Activated naive CD8-positive, alpha-beta T cell treated with anti-CD3 and anti-CD28 coated beads for 36 hours (primary cell): ENCODE measurements around the gene LRP1B. TPM values are rescaled to one million over a fixed set of nuclear protein-coding genes. Genes with fewer than 3 reads are reported as not detected.

Experiments
- DNase-seq: peaks from one replicate; pipeline ENCODE4 v3.0.0; 2021
- H3K27ac Mint-ChIP-seq: one replicate; pipeline ENCODE4 v1.8.0; 2022; ENCODE audit warnings: mild to moderate bottlenecking, moderate library complexity, mixed read lengths
- H3K27me3 Mint-ChIP-seq: one replicate; pipeline ENCODE4 v1.8.0; 2022; ENCODE audit warnings: mild to moderate bottlenecking, mixed read lengths
- H3K36me3 Mint-ChIP-seq: one replicate; pipeline ENCODE4 v1.8.0; 2021; ENCODE audit warnings: mild to moderate bottlenecking, mixed read lengths
- H3K4me1 Mint-ChIP-seq: one replicate; pipeline ENCODE4 v1.8.0; 2021; ENCODE audit warnings: mixed read lengths
- H3K4me3 Mint-ChIP-seq: one replicate; pipeline ENCODE4 v1.8.0; 2022; ENCODE audit warnings: mild to moderate bottlenecking, moderate library complexity, mixed read lengths
- H3K9me3 Mint-ChIP-seq: one replicate; pipeline ENCODE4 v1.8.0; 2022; ENCODE audit warnings: mixed read lengths
- total RNA-seq, 2 experiments: library from RNA; stranded (reverse); gene quantifications; one replicate each; pipeline ENCODE4 v1.2.3, GENCODE V29; 2021

The LRP1B gene
- total RNA-seq, 2 experiments from 2014 or later, result not detected

DNA sequence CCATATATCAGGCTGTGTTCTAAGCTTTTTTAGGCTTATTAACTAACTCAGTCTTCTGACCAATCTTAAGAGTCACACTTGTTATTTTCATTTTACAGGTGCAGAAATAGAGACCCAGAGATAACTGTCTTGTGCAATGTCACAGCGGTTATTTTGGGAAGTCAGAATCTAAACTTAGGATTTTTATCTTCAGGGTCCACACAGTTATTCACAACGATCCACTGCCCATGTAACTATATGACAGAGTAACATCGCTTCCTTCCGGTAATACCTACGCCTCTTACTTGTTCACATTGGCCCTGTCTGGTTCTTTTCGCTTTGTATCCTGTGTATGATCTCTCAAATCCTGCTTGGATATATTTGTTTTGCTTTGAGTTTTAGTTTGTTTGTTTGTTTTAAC lies 631.7 kb downstream of the LRP1B start:
- Mint-ChIP-seq H3K4me1 (no peaks in the 10 kb centered on the region), H3K36me3 (no peaks in the 10 kb centered on the region), H3K27ac (no peak overlapping the region), H3K27me3 (no peaks in the 10 kb centered on the region), H3K9me3 (no peaks in the 10 kb centered on the region), H3K4me3 (no peak overlapping the region)
- no peak for DNase-seq

DNA sequence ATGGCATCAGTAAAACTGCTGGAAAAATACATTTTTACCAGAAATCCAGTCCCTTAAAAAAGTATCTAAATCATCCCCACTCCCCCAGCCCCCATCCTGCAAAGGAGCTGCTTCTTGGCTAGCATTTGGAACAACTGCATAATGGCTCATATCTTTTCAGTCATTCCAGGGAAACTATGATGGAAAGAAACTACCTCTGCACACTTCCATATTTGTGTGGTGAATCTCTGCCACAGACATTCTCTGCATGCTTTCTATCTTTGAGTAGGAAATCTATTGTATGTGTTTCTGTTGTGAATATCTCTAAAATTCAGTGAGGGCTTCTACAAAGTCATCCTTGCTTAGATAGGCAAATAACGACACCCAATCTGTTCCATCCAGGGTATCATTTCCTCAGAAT lies 632.3 kb downstream of the LRP1B start:
- no peaks in the 10 kb centered on the region for H3K9me3 Mint-ChIP-seq
- no peaks in the 10 kb centered on the region for H3K36me3 Mint-ChIP-seq
- H3K4me3 Mint-ChIP-seq, result no peak overlapping the region
- H3K27ac Mint-ChIP-seq, result no peak overlapping the region
- H3K27me3 Mint-ChIP-seq, result no peaks in the 10 kb centered on the region
- DNase-seq, result no peak
- H3K4me1 Mint-ChIP-seq, result no peaks in the 10 kb centered on the region

DNA sequence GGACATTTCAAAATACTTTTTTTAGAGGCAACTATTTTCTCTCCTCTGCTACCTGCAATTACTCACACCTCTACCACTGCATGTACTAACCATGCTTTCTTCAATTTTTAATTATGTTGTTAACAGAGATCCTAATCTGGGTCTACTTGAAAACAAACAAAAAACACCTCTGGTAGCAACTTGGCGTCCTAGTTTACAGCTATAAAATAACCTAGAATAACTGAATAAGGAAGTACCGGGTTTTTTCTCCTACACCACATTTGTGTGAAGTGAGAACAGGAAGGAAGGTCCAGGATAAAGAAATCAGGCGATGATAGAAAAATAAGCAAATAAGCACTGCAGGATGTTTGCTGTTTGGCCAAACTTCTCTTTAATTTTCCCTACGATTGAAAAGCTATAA lies 633.5 kb downstream of the LRP1B start:
- H3K27ac Mint-ChIP-seq, result no peak overlapping the region
- H3K9me3 Mint-ChIP-seq, result no peaks in the 10 kb centered on the region
- no peak for DNase-seq
- H3K36me3 Mint-ChIP-seq, result no peaks in the 10 kb centered on the region
- no peaks in the 10 kb centered on the region for H3K27me3 Mint-ChIP-seq
- H3K4me1 Mint-ChIP-seq, result no peaks in the 10 kb centered on the region
- H3K4me3 Mint-ChIP-seq, result no peak overlapping the region

DNA sequence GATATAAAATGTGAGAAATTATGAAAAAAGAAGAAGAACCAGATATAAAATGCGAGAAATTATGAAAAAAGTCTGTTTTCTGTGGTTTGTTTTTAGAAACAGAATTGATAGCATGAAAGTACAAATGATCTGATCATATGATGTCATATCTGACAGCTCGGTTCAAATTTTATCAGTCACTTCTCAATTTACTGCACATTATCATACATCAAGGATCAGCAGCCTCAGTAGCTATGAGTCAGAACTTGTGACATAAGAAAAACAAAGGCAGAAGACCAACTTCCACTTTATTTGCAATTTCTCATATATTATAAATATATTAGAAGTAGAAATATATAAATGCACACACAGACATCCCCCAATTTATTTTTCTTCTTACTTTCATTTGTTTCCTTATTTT lies 634.0 kb downstream of the LRP1B start:
- H3K36me3 Mint-ChIP-seq, result no peaks in the 10 kb centered on the region
- H3K4me1 Mint-ChIP-seq, result no peaks in the 10 kb centered on the region
- H3K4me3 Mint-ChIP-seq, result no peak overlapping the region

DNA sequence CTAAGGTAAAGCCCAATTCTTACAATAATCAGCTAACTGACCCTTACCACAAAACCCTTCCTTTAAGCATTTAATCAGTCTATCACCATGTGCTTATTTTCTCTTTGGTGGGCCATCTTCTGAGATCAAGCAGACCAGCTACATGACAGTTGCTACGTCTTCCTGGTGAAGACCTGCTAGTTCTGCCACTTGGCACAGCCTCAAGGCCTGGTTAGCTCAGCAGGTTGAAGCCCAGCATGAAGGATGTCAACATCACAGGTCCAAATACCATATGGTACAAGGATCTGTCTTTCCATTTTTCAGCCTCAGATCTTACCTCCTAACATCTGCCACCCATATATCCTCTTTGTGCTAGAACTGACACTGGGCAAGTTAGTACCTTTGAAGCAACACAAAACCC lies 636.9 kb downstream of the LRP1B start:
- H3K27me3 Mint-ChIP-seq, result no peaks in the 10 kb centered on the region
- no peak overlapping the region for H3K4me3 Mint-ChIP-seq
- no peaks in the 10 kb centered on the region for H3K9me3 Mint-ChIP-seq
- no peak overlapping the region for H3K27ac Mint-ChIP-seq
- H3K36me3 Mint-ChIP-seq, result no peaks in the 10 kb centered on the region
- no peaks in the 10 kb centered on the region for H3K4me1 Mint-ChIP-seq
- DNase-seq, result no peak

More for the DNA sequence above, 634.0 kb downstream of the LRP1B start:
- Mint-ChIP-seq H3K27ac (no peak overlapping the region), H3K9me3 (no peaks in the 10 kb centered on the region), H3K27me3 (no peaks in the 10 kb centered on the region)
- no peak for DNase-seq

DNA sequence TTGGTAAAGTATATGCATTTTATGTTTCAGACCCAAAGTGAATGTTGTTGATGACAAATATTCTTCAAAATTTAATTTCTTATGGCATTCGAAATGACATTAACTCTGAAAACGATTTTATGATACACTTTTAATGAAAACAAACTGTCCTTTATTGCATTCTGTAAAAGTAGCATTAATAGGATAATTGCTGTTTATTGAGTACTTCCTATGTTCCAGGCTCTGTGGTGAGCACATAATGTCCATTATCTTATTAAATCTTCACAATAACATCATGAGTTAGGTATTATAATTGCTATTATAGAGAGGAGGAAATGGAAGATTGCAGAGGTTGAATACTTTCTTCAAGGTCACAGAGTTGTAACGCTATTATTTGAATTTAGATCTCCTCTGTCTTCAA lies 638.0 kb downstream of the LRP1B start:
- Mint-ChIP-seq H3K27ac (no peak overlapping the region), H3K36me3 (no peaks in the 10 kb centered on the region), H3K4me1 (no peaks in the 10 kb centered on the region), H3K27me3 (no peaks in the 10 kb centered on the region), H3K4me3 (no peak overlapping the region), H3K9me3 (no peaks in the 10 kb centered on the region)
- DNase-seq, result no peak

DNA sequence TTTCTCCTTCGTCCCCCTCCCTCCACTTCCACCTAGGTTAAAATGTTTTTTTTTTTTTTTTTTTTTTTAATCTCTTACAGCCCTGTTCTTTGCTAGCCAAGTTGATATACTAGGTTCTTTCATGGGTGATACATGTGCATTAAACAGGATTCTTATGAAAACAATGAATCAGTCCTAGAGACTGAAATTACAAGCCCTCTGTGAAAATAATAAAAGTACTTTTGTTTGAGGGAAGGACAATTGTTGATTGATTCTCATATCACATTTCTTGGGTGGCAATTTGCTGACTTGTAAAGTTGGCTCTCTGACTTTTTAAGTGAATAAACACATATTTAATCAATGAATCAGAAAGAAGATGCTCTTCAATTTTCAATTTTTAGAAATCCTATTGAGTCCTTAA lies 639.9 kb downstream of the LRP1B start:
- Mint-ChIP-seq H3K4me1 (no peaks in the 10 kb centered on the region), H3K27ac (no peak overlapping the region), H3K27me3 (no peaks in the 10 kb centered on the region), H3K4me3 (no peak overlapping the region), H3K9me3 (no peaks in the 10 kb centered on the region), H3K36me3 (no peaks in the 10 kb centered on the region)
- no peak for DNase-seq

DNA sequence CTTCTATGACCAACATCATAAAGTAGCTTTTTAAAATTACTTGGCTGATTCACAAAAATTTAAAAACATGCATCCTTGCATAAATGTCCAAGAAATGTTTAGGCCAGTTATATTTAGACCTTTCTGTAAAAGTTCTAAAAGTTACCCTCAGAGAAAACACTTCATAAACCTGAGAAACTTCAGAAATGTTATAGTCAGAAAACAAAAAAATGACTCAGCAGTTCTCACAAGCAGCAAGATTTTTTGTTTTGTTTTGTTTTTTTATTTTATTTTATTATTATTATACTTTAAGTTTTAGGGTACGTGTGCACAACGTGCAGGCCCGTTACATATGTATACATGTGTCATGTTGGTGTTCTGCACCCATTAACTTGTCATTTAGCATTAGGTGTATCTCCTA lies 648.1 kb downstream of the LRP1B start:
- Mint-ChIP-seq H3K4me3 (no peak overlapping the region), H3K36me3 (no peaks in the 10 kb centered on the region), H3K27me3 (no peaks in the 10 kb centered on the region), H3K4me1 (no peaks in the 10 kb centered on the region), H3K9me3 (peaks cover 2% of the 10 kb centered on the region), H3K27ac (no peak overlapping the region)
- no peak for DNase-seq

DNA sequence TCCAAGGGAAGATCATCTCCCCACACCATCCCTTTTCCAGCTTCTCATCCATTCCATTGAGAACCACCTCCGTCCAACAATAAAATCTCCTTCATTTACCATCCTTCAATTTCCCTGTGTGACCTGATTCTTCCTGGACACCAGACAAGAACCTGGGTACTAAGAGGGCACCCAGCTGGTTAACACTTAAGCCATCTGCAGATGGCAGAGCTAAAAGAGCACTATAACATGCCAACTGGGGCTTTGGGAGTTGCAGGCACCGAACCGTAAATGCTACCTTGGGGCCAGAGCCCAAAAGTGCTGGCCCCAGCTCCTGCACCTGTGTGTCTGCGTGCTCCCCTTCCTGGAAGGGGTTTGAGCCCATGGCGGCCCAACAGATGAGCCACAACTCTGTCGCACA lies 655.0 kb downstream of the LRP1B start:
- Mint-ChIP-seq H3K4me1 (no peaks in the 10 kb centered on the region), H3K36me3 (no peaks in the 10 kb centered on the region), H3K27me3 (no peaks in the 10 kb centered on the region), H3K4me3 (no peak overlapping the region), H3K9me3 (peaks cover 1% of the 10 kb centered on the region), H3K27ac (no peak overlapping the region)
- DNase-seq, result no peak

DNA sequence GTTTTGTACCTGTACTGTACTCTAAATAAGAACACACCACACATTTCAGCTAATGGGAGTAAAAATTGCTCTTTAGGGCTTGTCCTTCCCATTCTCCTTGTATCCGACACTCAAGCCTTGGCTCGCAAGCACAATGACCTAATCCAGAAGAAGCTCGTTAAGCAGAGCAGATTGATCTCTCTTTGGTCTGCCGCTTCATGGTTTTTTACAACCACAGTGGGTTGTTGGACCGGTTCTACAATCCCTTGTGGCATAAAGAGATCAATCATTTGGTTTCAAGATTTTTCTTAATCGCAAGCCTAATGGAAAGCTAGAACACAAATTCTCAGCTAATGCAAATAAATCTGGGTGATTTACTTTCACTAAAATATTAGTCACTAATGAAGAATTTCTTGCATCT lies 662.1 kb downstream of the LRP1B start:
- no peak for DNase-seq
- H3K4me3 Mint-ChIP-seq, result no peak overlapping the region
- H3K36me3 Mint-ChIP-seq, result no peaks in the 10 kb centered on the region
- H3K27me3 Mint-ChIP-seq, result no peaks in the 10 kb centered on the region
- H3K4me1 Mint-ChIP-seq, result no peaks in the 10 kb centered on the region
- peaks cover 3% of the 10 kb centered on the region for H3K9me3 Mint-ChIP-seq
- no peak overlapping the region for H3K27ac Mint-ChIP-seq

DNA sequence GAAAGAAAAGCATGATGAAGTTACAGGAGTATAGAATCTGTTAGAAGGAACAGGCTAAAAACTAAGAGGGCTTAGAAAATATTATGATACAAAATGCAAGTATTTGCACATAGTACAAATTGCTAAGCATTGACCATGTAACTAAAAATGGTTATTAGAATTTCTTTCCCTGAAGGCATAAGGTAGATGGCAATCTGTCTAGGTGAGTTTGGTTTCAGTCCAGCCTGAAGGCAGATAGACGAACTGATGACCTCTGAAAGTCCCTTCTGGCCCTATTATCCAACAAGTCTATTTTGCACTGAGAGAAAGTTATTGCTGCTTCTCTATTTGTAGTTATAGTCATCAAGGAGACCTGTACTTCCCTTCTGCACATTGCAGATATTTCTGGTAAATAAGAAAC lies 663.5 kb downstream of the LRP1B start:
- Mint-ChIP-seq H3K27ac (no peak overlapping the region), H3K36me3 (no peaks in the 10 kb centered on the region), H3K4me1 (no peaks in the 10 kb centered on the region), H3K9me3 (peaks cover 3% of the 10 kb centered on the region), H3K27me3 (no peaks in the 10 kb centered on the region), H3K4me3 (no peak overlapping the region)
- DNase-seq, result no peak

DNA sequence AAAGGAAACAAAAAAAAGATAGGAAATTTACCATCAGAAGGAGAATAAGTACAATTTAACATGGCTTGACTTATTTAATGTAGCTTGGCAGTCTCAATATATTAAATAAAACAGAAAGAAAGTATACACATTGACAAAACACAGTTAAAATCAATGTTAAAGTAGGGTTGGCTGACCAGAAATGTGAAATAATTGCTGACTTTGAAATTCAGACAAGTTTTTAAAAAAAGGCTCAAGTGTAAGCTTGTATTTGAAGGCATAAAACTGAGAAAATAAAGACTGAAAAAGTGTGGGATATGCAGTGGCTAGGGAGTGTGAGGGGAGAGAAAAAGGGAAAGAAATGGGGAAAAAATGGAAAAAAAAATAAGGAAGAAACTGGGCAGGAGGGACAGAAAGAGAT lies 665.8 kb downstream of the LRP1B start:
- DNase-seq, result no peak
- H3K4me1 Mint-ChIP-seq, result no peaks in the 10 kb centered on the region
- no peak overlapping the region for H3K27ac Mint-ChIP-seq
- H3K9me3 Mint-ChIP-seq, result peaks cover 2% of the 10 kb centered on the region
- H3K27me3 Mint-ChIP-seq, result no peaks in the 10 kb centered on the region
- H3K4me3 Mint-ChIP-seq, result no peak overlapping the region
- H3K36me3 Mint-ChIP-seq, result no peaks in the 10 kb centered on the region

DNA sequence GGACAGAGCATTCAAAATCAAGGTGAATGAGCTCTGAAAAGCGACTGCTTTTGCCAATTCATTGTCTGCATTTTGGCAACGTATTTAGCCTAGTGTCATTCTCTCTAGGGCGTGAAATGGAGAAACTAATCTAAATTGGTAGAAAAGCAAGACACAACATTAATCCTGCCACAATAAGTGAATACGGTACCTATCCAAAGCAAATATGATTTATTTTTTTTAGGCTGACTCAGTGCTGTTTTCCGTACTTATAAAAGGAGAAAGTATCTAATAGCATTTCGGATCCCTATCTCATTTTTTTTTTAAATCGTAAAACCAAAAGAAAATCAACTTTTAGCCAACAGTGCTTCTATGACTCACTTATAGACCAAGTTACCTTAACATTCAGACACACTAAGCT lies 672.5 kb downstream of the LRP1B start:
- Mint-ChIP-seq H3K27ac (no peak overlapping the region), H3K27me3 (no peaks in the 10 kb centered on the region)
- DNase-seq, result no peak

DNA sequence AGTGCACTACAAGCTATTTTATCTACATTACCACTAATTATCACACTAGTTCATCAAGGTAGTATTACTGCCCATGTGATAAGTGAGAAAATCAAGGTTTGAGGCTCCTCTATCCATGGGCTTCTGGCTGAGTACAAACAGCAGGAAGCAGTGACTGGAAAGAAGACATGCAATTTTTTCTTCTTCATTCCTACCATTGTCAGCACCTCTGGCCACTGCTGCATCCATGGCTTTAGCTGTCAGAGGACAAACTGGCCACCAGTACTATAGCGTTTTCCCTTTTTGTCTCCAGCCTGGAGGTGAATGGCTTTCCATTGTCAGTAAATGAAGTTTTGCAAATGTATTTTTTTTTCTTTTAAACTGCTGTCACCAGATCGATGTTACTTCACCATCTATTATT lies 674.9 kb downstream of the LRP1B start:
- Mint-ChIP-seq H3K36me3 (no peaks in the 10 kb centered on the region), H3K9me3 (no peaks in the 10 kb centered on the region), H3K27me3 (no peaks in the 10 kb centered on the region), H3K4me1 (no peaks in the 10 kb centered on the region), H3K27ac (no peak overlapping the region), H3K4me3 (no peak overlapping the region)
- no peak for DNase-seq

More for the DNA sequence above, 672.5 kb downstream of the LRP1B start:
- Mint-ChIP-seq H3K4me3 (no peak overlapping the region), H3K36me3 (no peaks in the 10 kb centered on the region), H3K9me3 (no peaks in the 10 kb centered on the region), H3K4me1 (no peaks in the 10 kb centered on the region)

DNA sequence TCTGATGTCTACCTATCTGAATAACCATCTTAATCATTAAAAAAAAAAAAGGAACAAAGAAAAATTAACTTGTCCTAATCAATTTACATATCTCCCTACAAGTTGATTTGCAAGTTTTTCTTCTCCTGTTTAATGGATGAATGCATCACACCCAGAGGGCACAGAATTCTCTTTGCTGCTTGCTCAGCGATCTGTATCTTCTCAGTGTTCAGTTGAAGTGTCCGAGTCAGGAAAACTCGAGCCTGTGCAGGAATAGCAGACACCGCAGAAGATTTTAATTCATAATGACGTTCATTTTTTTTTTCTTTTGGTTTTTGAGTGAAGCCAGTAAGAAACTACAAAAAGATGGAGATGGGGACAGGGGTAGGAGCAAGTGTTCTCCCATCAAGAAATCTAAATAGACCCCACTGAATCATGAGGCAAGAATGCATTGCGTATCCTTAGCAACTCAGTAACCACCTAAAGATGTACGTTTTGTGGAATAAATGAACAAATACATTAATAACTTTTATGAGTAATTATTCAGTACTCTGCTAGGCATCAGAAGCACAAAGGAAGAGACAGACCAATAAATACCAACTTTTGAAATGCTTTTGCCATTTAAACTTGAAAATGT lies 675.5 kb downstream of the LRP1B start:
- Mint-ChIP-seq H3K27me3 (no peaks in the 10 kb centered on the region), H3K4me1 (no peaks in the 10 kb centered on the region), H3K36me3 (no peaks in the 10 kb centered on the region), H3K4me3 (no peak overlapping the region), H3K9me3 (no peaks in the 10 kb centered on the region), H3K27ac (no peak overlapping the region)
- DNase-seq, result no peak

DNA sequence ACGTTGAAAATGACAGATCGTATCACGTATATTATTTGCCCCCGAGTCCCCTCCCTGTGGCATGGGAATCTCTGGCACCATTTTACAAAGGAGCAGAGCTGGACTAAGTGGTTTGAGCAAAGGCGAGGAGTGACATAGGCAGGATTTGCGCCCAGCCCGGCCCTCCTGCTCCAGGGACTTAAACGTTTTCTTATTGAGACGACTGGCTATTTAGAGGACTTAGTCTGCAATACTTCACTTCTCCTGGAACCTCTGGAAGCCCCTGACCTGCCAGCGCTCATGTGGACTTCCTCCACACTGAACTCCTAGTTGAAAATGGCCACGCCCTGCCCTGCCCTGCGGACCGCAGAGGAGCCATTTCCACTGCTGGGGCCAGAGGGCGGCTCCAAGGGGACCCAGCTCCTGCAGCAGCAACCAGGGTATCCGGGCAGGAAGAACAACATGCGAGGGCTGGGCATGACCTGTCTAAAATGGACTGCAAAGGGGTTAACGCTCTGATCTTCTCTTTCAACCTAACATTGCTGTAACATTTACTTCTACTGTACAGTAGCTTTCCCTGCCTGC lies 690.7 kb downstream of the LRP1B start:
- Mint-ChIP-seq H3K27me3 (no peaks in the 10 kb centered on the region), H3K27ac (no peak overlapping the region), H3K4me1 (no peaks in the 10 kb centered on the region), H3K9me3 (peaks cover 7% of the 10 kb centered on the region), H3K36me3 (no peaks in the 10 kb centered on the region), H3K4me3 (no peak overlapping the region)
- no peak for DNase-seq
